HG03025 (cell line): ENCODE results near the gene TSPAN13.

Experiments
- ATAC-seq: cut with Tn5 transposase; IDR thresholded peaks from one replicate; pipeline ENCODE4 v1.9.1; 2021; ENCODE audit warnings: mild to moderate bottlenecking, moderate library complexity; ENCODE audit not compliant: unreplicated experiment, low FRiP score

Gene TSPAN13

DNA sequence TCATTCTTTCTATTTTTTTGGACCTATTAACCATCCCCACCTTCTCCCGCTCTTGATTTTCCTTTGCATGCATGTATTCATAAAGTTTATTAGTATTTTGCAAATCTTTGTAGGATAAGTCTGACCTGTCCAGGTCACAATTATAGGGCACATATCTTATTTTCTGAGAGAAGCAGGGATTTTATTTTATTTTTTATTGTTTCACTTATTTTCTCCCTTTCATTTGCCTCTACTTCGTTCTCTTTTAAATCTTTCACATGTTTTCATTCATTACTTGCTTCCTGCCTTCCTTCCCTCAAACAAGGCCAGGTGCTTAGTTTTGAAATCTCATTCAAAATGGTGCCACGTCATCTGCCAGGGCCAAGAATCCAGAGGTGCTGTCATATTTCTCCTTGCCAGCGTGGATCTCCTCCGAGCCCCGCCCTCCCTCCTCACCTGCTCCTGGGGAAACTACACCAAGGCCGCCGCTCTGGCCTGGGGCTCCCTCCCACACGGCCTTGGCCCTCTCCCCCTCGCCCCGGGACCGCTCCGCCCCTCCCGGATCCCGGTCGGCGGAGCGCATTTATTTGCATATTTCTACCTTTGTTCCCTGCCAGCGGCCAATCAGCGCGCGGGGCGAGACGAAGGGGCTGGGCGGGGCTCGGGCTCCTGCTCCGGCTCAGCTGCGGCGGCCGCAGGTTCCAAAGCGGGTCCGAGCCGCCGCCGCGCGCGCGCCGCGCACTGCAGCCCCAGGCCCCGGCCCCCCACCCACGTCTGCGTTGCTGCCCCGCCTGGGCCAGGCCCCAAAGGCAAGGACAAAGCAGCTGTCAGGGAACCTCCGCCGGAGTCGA is at the start of gene TSPAN13:
TSS of gene TSPAN13 (plus strand) at position 654 of the 830 bp plus-strand sequence. CDS start 213 bp downstream, outside the sequence.
- peak; percentile 66 for ATAC-seq

DNA sequence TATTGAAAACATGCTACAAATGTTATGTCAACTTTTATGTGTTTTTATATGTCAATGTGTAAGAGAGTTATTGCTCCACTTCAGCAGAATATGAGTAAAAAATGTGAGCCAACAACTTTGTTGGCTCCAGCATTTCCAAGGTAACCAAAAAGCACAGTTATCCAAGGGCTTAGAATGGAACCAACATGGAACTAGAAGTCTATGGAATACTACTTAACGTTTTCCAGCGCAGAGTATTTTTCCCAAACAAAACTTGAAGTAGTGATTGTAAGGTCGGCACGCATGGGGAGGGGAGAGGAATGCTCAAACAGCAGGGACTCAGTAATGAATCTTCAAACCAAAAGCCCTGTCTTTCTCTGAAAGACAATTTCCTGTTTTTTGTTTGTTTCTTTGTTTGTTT is 45.0 kb upstream of the TSPAN13 start:
- no peak for ATAC-seq

DNA sequence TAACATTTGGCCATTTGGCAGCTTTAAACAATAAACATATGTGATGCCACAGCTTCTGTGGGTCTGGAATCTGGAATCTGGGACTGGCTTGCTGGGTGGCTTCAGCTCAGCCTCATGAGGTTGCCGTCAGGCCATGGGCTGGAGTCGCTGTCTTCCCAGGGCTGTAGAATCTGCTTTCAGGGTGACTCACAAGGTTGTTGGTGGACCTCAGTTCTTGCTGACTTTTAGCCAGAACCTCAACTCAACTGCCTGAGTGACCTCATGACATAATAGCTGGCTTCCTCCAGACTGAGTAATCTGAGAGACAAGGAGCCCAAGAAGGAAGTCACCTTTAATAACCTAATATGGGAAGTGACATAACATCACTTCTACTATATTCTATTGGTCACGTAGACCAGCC is 44.6 kb upstream of the TSPAN13 start:
- ATAC-seq: no peak

DNA sequence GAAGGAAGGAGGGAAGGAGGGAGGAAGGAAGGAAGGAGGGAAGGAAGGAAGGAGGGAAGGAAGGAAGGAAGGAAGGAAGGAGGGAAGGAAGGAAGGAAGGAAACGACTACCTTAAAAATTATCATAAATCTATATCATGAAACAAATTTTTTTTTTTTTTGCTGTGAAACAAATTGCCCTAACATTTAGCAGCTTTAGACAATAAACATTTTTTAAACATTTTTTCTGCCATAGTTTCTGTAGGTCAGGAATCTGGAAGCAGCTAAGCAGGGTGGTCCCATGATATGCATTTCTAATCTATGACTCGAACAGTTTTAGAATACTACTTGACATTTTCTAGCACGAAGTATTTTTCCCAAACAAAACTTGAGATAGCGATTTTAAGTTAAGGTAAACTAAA is 42.9 kb upstream of the TSPAN13 start:
- no peak for ATAC-seq

DNA sequence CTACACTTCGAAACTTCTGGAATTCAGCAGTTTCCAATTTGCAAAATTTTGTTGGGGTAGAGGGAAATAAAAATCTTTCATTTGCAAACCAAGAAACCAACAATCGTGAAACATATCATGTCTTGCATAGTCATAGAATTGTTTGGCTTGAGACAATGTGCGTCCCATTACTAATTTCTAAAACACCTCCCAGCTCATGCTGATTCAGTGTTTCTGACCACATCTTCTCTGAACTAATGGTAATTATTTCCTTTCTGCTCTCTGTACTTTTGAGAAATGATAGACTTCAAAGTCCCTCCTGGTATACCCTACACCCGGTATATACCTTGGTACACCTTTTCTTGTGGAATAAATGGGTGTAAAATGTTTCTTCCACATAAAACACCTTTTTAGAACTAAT is 41.8 kb upstream of the TSPAN13 start:
- no peak for ATAC-seq

GRCh38 chr7:16712916-16713315 is 40.6 kb upstream of the TSPAN13 start:
- ATAC-seq: no peak

- no peak for ATAC-seq
These were observed 37.6 kb upstream of the TSPAN13 start for GRCh38 chr7:16715928-16716327.

GRCh38 chr7:16718111-16718656 is 35.4 kb upstream of the TSPAN13 start:
- no peak for ATAC-seq

DNA sequence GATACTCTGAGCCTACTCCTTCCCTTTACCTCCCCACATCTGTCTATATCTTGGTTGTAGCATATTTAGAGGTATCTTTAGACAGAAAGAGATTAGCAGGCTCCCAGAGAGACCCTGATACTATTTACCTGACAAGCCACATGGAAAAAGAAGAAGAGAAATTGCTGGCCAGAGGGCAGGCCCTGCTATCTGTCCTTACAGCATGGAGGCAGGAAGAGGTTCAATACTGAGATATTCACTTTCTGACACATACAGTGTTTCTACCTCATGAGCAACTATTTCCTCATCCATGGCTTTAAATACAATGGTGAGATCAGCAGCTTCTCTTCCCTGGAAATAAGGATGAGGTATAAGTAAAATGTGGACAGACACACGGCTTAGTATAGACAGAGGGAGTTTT is 33.9 kb upstream of the TSPAN13 start:
- no peak for ATAC-seq

GRCh38 chr7:16721541-16721940 is 32.0 kb upstream of the TSPAN13 start:
- ATAC-seq: no peak

DNA sequence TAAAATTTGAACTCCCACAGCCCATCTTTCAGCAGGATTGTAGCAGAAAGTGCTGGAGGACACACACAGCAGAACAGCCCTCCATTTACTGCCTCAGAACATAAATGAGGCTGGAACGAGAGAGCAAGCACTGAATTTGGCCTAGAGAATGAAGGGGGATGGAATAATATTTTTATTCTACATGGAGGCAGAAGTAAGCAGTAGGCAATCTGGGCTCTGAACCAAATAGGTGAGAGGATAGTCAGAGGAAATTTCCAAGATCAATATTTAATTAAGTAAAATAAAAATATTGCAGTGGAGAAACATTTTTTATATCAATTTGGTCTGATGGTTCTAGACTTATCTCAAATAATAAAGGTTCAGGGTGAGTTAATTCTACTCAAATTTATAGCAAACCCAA is 29.2 kb upstream of the TSPAN13 start:
- no peak for ATAC-seq

DNA sequence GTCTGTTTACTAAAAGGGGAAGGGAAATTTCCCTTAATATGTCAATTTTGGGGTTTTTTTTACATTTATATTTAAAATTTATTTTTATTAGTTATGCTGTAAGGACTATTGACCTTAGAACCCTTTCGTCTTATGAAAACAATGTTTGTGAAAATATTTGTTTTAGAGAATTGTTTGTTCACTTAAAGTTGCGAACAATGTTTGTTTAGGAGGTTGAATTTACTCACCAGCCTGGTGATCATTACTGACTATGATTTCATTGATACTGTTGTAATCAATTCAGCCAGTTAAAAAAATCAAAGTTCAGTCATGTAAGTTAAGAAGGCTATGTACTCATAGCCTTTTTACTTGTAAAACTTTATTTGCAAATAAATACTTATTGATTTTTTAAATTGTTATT is 27.4 kb upstream of the TSPAN13 start:
- no peak for ATAC-seq

- ATAC-seq: no peak
These were observed 25.8 kb upstream of the TSPAN13 start for GRCh38 chr7:16727736-16728135.

- ATAC-seq: no peak
These were observed 24.7 kb upstream of the TSPAN13 start for GRCh38 chr7:16728811-16729210.

DNA sequence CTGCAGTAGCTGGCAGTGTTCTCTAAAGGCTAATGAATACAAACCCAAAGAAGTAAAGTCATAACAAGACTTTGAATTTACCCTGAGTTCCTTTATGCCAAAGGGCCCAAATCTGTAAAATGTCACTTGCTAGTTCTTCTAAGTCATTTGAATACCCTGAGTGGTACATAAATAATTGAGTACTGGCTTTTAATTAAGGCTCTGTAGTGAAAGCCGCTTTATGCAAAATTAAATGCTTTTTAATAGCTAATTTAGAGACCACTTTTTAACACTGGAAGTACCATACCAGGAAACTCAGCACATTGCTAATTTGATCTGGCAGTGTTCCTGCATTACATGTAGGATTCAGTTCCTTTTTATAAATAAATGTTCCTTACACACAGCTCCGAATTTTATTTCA is 24.0 kb upstream of the TSPAN13 start:
- ATAC-seq: no peak

GRCh38 chr7:16730937-16731336 is 22.6 kb upstream of the TSPAN13 start:
- no peak for ATAC-seq

DNA sequence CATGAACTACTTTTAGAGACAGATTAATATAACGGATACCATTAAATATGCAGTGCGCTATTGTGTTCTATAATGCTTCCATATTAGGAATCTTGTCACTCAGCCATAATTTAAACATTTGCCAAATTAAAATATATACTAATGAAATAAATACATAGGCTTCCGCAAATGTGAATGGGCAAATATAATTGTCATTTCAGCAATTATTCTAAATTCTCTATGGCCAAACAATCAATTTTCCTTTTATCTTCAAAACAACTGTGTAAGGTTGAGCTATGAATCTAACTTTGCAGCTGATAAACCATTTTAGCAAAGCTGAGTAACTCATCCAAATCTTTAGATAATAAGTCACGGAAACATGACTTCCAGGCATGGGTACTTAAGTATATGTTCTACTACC is 20.7 kb upstream of the TSPAN13 start:
- no peak for ATAC-seq

- no peak for ATAC-seq
These were observed 19.3 kb upstream of the TSPAN13 start for GRCh38 chr7:16734148-16734726.

GRCh38 chr7:16735020-16735419 is 18.5 kb upstream of the TSPAN13 start:
- ATAC-seq: no peak

DNA sequence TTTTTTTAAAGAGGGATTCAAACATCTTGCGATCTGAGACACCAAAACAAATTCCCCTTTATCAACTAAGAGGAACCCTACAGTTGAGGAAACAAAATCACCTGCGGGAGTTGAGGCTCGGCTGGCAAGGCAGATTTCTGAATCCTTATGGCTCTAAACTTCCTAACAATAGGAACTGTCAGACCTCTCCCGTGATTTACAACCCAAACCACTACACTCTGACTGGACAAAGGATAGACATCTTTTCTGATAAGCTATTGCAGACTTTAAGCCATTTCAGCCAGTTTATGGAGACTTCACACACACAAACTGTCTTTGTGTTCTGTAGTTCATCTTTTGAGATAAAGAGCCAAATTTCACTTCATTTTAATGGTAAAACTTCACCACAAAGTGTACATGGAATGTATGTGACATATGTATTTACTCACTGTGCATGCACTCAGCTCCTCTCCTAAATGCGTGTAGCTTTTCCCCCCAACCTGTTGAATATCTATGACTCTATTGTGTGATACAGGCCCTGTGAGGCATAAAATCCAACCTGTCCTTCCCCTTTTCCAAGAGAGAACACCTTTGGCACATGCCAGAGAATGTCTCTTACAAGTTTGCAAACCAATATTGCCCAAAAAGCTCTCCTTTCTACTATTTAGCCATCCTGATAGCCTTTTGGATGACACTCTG is 15.4 kb upstream of the TSPAN13 start:
- no peak for ATAC-seq

GRCh38 chr7:16739863-16740622 is 13.5 kb upstream of the TSPAN13 start:
- no peak for ATAC-seq
